Loucy (cell line): ENCODE measurements around the gene ADAP2.

Experiments
- EZH2phosphoT487 ChIP-seq: fragments of 200-600 bp; IDR thresholded peaks from 2 replicates; pipeline ENCODE4 v1.6.1; 2018; ENCODE audit warnings: antibody characterized with exemption, mild to moderate bottlenecking, moderate library complexity, borderline replicate concordance
- TF ChIP-seq, protein P1 (sequence below): fragments of 200-600 bp; sonication (generic); conservative IDR thresholded peaks from 2 replicates; pipeline ENCODE4 v1.5.1; 2014; ENCODE audit warnings: mild to moderate bottlenecking, antibody characterized with exemption, low read length

GRCh38 chr17:31004160-31004559 lies 82.4 kb downstream of the ADAP2 start:
- no peak for TF ChIP-seq EZH2phosphoT487
- TF ChIP-seq, protein P1, sequence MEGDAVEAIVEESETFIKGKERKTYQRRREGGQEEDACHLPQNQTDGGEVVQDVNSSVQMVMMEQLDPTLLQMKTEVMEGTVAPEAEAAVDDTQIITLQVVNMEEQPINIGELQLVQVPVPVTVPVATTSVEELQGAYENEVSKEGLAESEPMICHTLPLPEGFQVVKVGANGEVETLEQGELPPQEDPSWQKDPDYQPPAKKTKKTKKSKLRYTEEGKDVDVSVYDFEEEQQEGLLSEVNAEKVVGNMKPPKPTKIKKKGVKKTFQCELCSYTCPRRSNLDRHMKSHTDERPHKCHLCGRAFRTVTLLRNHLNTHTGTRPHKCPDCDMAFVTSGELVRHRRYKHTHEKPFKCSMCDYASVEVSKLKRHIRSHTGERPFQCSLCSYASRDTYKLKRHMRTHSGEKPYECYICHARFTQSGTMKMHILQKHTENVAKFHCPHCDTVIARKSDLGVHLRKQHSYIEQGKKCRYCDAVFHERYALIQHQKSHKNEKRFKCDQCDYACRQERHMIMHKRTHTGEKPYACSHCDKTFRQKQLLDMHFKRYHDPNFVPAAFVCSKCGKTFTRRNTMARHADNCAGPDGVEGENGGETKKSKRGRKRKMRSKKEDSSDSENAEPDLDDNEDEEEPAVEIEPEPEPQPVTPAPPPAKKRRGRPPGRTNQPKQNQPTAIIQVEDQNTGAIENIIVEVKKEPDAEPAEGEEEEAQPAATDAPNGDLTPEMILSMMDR, result no peak
